ENCODE measurements around the gene CABP7.

CABP7 gene

DNA sequence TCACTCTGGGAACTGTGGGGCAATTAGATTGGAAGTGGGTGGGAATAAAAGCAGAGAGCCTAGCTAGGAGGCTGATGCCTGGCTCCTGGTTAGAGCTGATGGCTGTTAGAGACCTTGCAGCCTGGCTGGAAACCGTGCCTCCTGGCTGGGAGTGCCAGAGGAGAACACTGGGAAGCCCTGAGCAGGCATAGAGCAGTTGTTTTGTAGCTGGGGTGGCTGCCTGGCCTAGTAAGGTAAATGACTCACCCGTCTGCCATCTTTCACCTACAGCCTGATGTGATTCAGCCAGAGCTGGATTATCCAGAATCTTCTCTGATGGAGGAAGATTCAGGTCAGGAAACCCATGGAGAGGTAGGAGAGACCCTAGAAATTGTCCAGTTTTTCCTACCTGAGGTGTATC, 53.4 kb downstream of the CABP7 start:
- DNase-seq = no peak

DNA sequence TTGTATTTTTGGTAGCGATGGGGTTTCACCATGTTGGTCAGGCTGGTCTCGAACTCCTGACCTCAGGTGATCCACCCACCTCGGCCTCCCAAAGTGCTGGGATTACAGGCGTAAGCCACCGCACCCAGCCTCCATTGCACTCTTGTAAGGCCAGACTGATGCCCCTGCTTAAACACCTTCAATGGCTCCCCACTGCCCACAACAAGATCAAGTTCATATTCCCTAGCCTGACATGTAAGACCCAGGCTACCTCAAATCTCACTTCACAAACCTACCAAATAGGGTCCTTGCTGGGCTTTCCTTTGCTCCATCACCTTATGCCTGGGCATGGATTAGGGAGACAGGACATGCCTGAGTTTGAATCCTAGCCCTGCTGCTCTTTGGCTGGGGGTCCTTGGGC, 60.4 kb downstream of the CABP7 start:
- DNase-seq = no peak

DNA sequence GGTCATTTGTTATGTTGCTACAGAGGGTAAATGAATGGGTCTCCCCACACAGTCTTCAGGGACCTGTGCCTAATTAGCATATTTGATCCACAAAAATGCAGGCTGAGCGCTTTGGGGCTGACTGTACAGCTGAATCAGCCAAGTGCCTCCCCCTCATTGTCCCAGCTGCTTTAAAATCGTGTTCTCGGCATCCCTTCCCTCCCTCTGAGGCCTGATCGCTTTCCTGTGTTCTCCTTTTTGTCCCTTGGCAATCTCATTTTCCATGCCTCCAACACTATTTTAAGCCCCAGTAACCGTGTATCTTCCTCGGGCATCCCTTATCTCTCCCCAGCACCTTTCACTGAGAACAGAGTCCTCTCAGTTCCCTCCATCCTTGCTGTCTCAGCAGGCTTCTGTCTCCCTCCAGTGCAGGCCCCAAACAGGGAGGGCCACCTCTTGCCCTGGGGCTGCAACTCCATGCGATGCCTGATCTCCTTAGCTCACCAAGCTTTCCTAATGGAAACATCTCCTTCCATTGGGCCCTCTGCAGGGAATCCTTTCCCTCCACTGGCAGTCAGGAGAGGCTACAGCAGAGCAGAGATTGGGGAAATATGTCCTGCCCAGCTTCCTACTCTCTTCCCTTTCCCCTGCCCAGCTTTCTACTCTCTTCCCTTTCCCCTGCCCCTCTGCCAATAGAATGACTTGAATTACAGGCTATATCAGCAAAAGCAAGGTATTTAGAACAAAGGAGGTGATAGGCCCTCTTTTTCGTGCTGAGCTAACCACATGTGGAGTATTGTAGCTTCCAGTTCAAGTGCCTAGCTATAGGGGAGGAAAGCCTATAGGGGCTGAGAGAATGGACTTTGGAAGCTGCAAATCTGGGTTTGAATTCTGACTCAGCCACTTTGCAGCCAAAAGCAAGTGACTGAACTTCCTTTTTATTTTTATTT, 61.2 kb downstream of the CABP7 start:
- DNase-seq = no peak

Data from C1 segment of cervical spinal cord (tissue), 14 donors.